ENCODE measurements around the gene ASCL2.
"Not testable (repeated sequence)": the region's sequence is repeated elsewhere in the genome, so short reads cannot be mapped to it uniquely, and the experiment has no call there.

Gene ASCL2

DNA sequence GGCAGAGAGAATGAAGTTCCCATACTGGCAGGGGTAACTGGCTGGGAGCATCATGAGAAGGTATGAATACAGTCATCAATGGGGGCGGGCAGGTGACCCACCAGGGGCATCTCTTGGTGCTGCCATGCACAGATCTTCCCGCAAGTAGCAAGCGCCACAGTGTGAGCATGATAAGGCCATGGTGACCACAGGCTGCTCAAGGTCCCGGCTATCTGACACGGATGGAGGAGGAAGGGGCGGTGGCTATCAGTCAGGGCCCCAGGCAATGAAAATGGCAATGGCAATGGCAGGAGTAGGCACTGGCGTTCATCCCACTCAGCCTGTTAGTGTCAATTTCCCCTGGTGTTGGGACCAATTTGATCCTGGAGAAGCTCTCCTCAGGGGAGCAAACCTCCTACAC lies 21.6 kb downstream of the ASCL2 start:
- Mint-ChIP-seq H3K9me3 (peaks cover 9% of the 10 kb centered on the region), H3K4me1 (no peaks in the 10 kb centered on the region), H3K4me3 (no peak overlapping the region), H3K27ac (no peak overlapping the region), H3K36me3 (ENCODE audit: low read depth) (no peaks in the 10 kb centered on the region), H3K27me3 (ENCODE audit: low read depth) (peaks cover 21% of the 10 kb centered on the region)
- no peak for TF ChIP-seq CTCF (IDR thresholded peaks at IDR 0.05; ENCODE audit: unreplicated experiment in 3 of 3)

DNA sequence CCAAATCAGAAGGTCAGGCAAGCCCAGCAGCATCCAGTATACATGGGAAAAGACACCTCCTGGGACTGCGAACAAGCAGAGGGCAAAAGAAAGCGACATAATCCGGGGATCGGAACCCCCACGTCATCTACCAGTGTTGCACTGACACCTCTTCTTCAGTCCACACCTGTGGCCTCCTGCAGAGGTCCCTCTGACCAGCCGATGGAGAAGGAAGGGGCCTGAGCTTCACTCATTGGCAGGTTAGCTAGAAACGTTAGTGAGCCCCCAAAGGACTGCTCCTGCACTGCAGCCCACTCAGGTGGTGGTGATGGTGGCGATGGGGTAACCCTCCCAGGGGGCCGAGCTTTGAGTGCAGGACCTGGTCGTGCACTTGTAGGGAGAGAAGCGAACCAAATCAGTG lies 22.1 kb downstream of the ASCL2 start:
- no peak for TF ChIP-seq CTCF (IDR thresholded peaks at IDR 0.05; ENCODE audit: unreplicated experiment in 3 of 3)
- Mint-ChIP-seq H3K4me1 (no peaks in the 10 kb centered on the region), H3K9me3 (peaks cover 10% of the 10 kb centered on the region), H3K27ac (no peak overlapping the region), H3K27me3 (ENCODE audit: low read depth) (peaks cover 21% of the 10 kb centered on the region), H3K36me3 (ENCODE audit: low read depth) (no peaks in the 10 kb centered on the region), H3K4me3 (no peak overlapping the region)

GRCh38 chr11:2247496-2247895 lies 22.9 kb downstream of the ASCL2 start:
- no peaks in the 10 kb centered on the region for H3K36me3 Mint-ChIP-seq (ENCODE audit: low read depth)
- H3K4me1 Mint-ChIP-seq = no peaks in the 10 kb centered on the region
- peaks cover 17% of the 10 kb centered on the region for H3K9me3 Mint-ChIP-seq
- TF ChIP-seq CTCF (IDR thresholded peaks at IDR 0.05; ENCODE audit: unreplicated experiment in 3 of 3) = no peak
- H3K4me3 Mint-ChIP-seq = no peak overlapping the region
- H3K27me3 Mint-ChIP-seq (ENCODE audit: low read depth) = peaks cover 15% of the 10 kb centered on the region
- no peak overlapping the region for H3K27ac Mint-ChIP-seq

GRCh38 chr11:2240834-2241233 lies 29.6 kb downstream of the ASCL2 start:
- Mint-ChIP-seq H3K27me3 (ENCODE audit: low read depth) (peaks cover 10% of the 10 kb centered on the region), H3K9me3 (peaks cover 29% of the 10 kb centered on the region), H3K36me3 (ENCODE audit: low read depth) (no peaks in the 10 kb centered on the region), H3K4me1 (no peaks in the 10 kb centered on the region), H3K4me3 (no peak overlapping the region), H3K27ac (no peak overlapping the region)
- TF ChIP-seq CTCF (IDR thresholded peaks at IDR 0.05; ENCODE audit: unreplicated experiment in 3 of 3) = no peak

DNA sequence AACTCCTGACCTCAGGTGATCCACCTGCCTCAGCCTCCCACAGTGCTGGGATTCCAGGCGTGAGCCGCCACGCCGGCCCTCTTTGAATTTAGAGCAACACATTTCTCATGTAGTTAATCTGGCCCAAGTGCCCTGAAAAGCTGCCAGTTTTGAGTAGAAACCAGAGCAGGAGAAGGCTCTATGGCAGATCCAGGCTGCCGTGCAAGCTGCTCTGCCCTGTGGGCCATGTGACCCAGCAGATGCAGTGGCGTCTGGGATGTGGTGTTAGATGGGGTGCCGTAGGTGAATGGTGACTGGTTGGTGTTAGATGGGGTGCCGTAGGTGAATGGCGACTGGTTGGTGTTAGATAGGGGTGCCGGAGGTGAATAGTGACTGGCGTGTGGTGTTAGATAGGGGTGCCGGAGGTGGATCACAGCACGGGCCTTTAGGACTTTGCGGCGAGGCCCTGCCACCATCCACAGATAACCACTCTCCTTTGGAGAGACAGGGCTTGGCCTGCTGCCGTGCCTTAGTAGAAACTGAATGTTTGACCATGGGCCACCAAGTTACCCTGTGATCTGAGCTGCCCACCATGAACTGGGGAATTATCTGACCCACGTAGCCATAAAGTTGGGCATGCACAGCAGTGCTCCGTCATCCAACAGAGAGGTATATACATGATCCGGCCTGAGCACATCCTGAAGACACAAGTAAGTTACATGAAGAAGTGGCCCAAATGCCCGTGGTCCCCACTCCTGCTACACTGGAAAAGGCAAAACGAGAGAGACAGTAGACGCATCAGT lies 32.7 kb downstream of the ASCL2 start:
- Mint-ChIP-seq H3K36me3 (ENCODE audit: low read depth) (no peaks in the 10 kb centered on the region), H3K4me1 (no peaks in the 10 kb centered on the region), H3K27ac (no peak overlapping the region), H3K27me3 (ENCODE audit: low read depth) (peaks cover 21% of the 10 kb centered on the region), H3K4me3 (no peak overlapping the region), H3K9me3 (peaks cover 22% of the 10 kb centered on the region)
- TF ChIP-seq CTCF (IDR thresholded peaks at IDR 0.05; ENCODE audit: unreplicated experiment in 3 of 3) = no peak

GRCh38 chr11:2236381-2237134 lies 33.8 kb downstream of the ASCL2 start:
- Mint-ChIP-seq H3K27me3 (ENCODE audit: low read depth) (peaks cover 21% of the 10 kb centered on the region), H3K9me3 (peaks cover 24% of the 10 kb centered on the region)

More at GRCh38 chr11:2236381-2237134, 33.8 kb downstream of the ASCL2 start:
- not testable (repeated sequence) for H3K27ac Mint-ChIP-seq; H3K4me3 Mint-ChIP-seq; H3K4me1 Mint-ChIP-seq; H3K36me3 Mint-ChIP-seq (ENCODE audit: low read depth)
